GM10248 (cell line): ENCODE results near the gene SIRT4.
A peak's percentile ranks its signal among the peaks of the same experiment; 100 is the strongest.

Experiments
- CTCF ChIA-PET: fragments of 300-600 bp; sonication (Branson Sonifier 250); formaldehyde crosslinking; extraction: SDS; loops from one replicate; lab custom pipeline; 2021; ENCODE audit warnings: antibody characterized with exemption; lab: Yijun Ruan, JAX
- POLR2A ChIA-PET: fragments of 350-650 bp; sonication (Branson Sonifier 250); formaldehyde crosslinking; extraction: SDS; loops from one replicate; lab custom pipeline; 2020; ENCODE audit warnings: antibody characterized with exemption; lab: Yijun Ruan, JAX
- DNase-seq: peaks from one replicate; pipeline ENCODE4 v3.0.0; 2012; ENCODE audit errors: extremely low spot score
- TF ChIP-seq, protein P1 (sequence below): IDR thresholded peaks from 2 replicates; pipeline ENCODE4 v1.5.1; 2012; ENCODE audit warnings: mild to moderate bottlenecking, low read depth; ENCODE audit errors: extremely low read depth, missing control alignments, control extremely low read depth

The SIRT4 gene

DNA sequence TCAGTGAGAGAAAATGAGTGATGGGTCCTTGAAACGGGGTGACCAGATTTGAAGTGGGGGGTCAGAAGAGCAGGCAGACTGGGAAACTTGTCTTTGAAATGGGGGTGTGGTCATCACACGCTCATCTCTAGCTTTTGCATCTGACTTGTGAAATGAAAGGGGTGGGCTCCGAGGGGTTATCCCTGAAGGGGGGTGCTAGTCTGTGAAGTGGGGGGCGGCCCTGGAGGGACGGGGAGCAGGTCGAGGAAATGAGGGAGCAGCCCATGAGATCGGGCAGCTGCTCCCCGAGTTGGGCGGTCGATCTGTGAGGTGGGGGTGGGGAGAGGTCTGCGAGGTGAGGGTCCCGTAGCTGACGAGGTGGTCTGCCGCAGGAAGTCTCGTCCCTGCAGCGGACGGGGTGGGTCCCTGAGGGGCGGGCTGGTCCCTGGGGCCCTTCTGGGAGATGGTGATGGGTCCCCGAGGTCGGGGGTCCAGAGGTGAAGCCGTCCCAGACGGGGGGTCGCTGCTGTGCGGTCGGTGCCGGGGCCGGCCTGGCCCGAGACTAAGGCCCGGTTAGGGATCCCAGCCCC is 37.1 kb upstream of the SIRT4 start:
- CTCF ChIA-PET = interaction anchor here (0.7 to 13.4 kb wide), 18 partner anchors 8 to 171 kb away, joined by 3 to 375 read pairs (median 6); partner anchors contain the start of genes RNU4-1, RPLP0 and SIRT4
- DNase-seq = no peak
- POLR2A ChIA-PET = interaction anchor here (2.4 to 3.0 kb wide), 2 partner anchors 26 to 64 kb away, joined by 21 to 29 read pairs; partner anchors contain the start of genes RNU4-1, RNU4-2 and RPLP0
- TF ChIP-seq, protein P1, sequence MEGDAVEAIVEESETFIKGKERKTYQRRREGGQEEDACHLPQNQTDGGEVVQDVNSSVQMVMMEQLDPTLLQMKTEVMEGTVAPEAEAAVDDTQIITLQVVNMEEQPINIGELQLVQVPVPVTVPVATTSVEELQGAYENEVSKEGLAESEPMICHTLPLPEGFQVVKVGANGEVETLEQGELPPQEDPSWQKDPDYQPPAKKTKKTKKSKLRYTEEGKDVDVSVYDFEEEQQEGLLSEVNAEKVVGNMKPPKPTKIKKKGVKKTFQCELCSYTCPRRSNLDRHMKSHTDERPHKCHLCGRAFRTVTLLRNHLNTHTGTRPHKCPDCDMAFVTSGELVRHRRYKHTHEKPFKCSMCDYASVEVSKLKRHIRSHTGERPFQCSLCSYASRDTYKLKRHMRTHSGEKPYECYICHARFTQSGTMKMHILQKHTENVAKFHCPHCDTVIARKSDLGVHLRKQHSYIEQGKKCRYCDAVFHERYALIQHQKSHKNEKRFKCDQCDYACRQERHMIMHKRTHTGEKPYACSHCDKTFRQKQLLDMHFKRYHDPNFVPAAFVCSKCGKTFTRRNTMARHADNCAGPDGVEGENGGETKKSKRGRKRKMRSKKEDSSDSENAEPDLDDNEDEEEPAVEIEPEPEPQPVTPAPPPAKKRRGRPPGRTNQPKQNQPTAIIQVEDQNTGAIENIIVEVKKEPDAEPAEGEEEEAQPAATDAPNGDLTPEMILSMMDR = no peak

DNA sequence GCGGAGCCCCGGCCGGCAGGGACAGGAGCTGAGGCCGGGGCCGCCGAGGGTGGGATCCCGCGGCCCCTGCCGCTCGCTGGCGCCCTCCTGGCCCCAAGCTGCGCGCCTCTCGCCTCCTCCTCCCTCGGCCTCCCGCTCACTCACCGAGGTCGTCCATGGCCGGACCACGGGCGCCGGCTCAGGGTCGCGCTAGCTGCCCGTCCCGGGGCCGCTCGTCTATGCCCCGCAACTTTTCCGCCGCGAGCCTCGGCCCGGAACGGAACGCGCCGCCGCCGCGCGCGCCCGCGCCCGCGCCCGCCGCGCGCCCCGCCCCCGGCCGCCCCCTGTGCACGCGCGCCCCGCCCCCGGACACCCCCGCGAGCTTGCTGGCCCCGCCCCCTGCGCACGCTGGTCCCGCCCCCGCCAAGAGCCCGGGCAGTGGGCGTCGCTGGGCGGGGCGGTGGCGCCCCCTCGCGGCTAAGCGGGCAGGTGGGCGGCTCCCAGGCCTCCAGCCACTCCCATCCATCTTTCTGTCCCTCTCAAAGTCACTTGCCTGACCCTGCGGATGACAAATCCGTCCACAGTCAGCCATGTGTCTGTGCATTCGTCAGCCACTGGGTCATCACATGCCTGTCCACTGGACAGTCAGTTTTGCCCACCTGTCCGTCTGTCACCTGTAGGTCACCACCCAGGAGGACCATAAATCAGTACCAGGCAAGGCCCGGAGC is 36.5 kb upstream of the SIRT4 start, which contains the start of gene PXN:
Gene PXN, minus strand, starts transcription at position 258 of the 707 bp plus-strand sequence. Its CDS starts 101 bp downstream, at position 157.
- ChIA-PET POLR2A (interaction anchor here (0.7 to 3.0 kb wide), 3 partner anchors 26 to 64 kb away, joined by 4 to 29 read pairs (median 21); partner anchors contain the start of genes RNU4-1, RNU4-2 and RPLP0), CTCF (interaction anchor here (0.7 to 13.4 kb wide), 19 partner anchors 8 to 171 kb away, joined by 3 to 375 read pairs (median 6); partner anchors contain the start of genes RNU4-1, RPLP0 and SIRT4)
- DNase-seq = peak; percentile 96
- TF ChIP-seq, protein P1 = peak; percentile 78

DNA sequence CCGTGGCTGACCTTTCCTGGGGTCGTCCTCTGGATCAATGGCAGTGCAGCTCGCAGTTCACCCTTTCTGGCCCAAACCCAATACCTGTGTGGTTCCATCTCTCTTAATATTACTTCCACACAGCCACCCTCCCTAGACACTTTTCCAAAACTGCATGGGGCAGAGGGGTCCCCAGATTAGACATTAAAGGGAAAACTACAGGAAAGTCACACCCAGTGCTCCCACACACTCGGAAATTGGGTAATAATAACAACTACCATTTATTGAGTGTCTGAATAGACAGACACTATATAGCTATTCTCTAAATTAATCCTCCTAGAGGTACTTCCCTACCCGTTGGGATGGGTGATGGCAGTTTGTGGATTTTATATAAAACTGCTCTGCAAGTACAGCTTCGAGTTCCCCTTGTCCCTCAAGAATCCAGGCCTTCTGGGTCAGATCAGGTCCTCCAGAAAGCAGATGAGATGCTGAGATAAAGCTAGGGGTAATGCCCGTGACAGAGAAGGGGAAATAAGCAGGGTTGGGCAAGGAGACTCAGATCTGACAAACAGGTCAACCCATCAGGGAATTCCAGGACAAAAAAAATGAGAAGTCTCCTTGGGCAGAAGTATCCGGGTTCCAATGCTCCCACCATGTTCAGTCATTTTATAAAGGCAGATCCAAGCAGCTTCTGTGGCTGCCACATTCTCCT is 35.8 kb upstream of the SIRT4 start:
- CTCF ChIA-PET = interaction anchor here (0.7 to 13.4 kb wide), 15 partner anchors 8 to 147 kb away, joined by 3 to 375 read pairs (median 10); partner anchors contain the start of genes RNU4-1, RPLP0 and SIRT4
- POLR2A ChIA-PET = interaction anchor here (0.7 to 3.0 kb wide), 3 partner anchors 25 to 65 kb away, joined by 4 to 29 read pairs (median 21); partner anchors contain the start of genes RNU4-1, RNU4-2 and RPLP0
- TF ChIP-seq, protein P1 = no peak
- no peak for DNase-seq

DNA sequence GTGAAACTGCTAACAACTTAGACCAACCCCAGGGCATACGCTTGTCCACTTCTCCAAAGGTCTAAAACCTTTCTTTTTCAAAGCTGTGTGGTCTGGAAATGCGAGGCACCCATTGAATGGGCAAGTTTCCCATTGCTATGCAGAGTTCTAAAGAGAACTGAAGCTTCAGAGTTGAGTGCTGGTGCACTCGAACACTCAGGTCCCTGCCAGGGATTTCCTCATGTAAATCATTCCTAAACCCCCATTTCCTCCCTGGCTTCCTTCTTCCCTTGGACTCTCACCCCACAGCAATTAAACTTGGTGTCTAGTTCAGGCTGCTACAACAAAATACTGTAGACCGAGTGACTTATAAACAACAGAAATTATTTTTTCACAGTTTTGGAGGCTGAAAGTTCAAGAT is 34.4 kb upstream of the SIRT4 start:
- POLR2A ChIA-PET = interaction anchor here (1.2 kb wide), 1 partner anchor 67 kb away, joined by 3 read pairs; the partner anchor contains the start of gene RPLP0
- TF ChIP-seq, protein P1 = no peak
- CTCF ChIA-PET = interaction anchor here (0.8 to 13.4 kb wide), 8 partner anchors 8 to 67 kb away, joined by 3 to 375 read pairs (median 18); partner anchors contain the start of genes RPLP0 and SIRT4
- no peak for DNase-seq

DNA sequence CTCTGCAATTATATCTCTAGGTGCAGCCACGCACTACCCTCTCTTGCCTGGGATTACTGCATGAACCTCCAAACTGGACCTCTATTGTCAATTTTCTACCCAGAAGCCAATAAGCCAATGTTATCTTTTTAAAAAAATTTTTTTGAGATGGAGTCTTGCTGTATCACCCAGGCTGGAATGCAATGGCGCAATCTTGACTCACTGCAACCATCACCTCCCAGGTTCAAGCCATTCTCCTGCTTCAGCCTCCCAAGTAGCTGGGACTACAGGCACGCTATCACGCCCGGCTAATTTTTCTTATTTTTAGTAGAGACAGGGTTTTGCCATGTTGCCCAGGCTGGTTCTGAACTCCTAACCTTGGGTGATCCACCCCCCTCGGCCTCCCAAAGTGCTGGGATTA is 25.4 kb upstream of the SIRT4 start:
- DNase-seq = no peak
- TF ChIP-seq, protein P1 = no peak
- POLR2A ChIA-PET = no interaction called here
- CTCF ChIA-PET = interaction anchor here (1.9 kb wide), 1 partner anchor 49 kb away, joined by 5 read pairs; no protein-coding TSS in a partner anchor
